Lower lobe of right lung (tissue), 2 donors: Measurements from ENCODE around the gene HDGFL1. TPM values are rescaled to one million over a fixed set of nuclear protein-coding genes. Genes with fewer than 3 reads are reported as not detected.

ENCODE experiments used
- ATAC-seq, 2 donors: fragments of 200-7000 bp; cut with Tn5 transposase; one replicate each; pipeline ENCODE4 v1.9.1; 2020 to 2022; ENCODE audit warnings: mild to moderate bottlenecking in 2 of 2, moderate library complexity in 2 of 2
- DNase-seq: peaks from one replicate; pipeline ENCODE4 v3.0.0-alpha.2; 2020
- H3K27ac ChIP-seq: fragments of 200-600 bp; one replicate; pipeline ENCODE4 v1.8.0; 2022
- H3K27me3 ChIP-seq: fragments of 200-600 bp; one replicate; pipeline ENCODE4 v1.8.0; 2022; ENCODE audit warnings: low read depth
- H3K36me3 ChIP-seq: fragments of 200-600 bp; one replicate; pipeline ENCODE4 v1.8.0; 2022; ENCODE audit warnings: mild to moderate bottlenecking
- H3K4me1 ChIP-seq: fragments of 200-600 bp; one replicate; pipeline ENCODE4 v1.8.0; 2022
- H3K4me3 ChIP-seq: fragments of 200-600 bp; one replicate; pipeline ENCODE4 v1.8.0; 2022; ENCODE audit warnings: mild to moderate bottlenecking
- H3K9me3 ChIP-seq: fragments of 200-600 bp; one replicate; pipeline ENCODE4 v1.8.0; 2022
- intact Hi-C: fragments of 100-400 bp; cut with DNase I; formaldehyde crosslinking; loops from one replicate; pipeline ENCODE4 v1.11.0; 2022
- long read RNA-seq: library from polyadenylated mRNA; unstranded; transcript quantifications from one replicate; pipeline ENCODE4 v2.0.0, GENCODE V29; 2021
- total RNA-seq: library from RNA; stranded (reverse); fragmentation: NEBNext Ultra II Directional; extraction: Animal tissue kit (Norgen Biotek cat#: 25700); gene quantifications from one replicate; pipeline ENCODE4 v1.2.1, GENCODE V29; 2021
- TF ChIP-seq, protein P1 (sequence below): fragments of 200-600 bp; IDR thresholded peaks from one replicate; pipeline ENCODE4 v1.8.0; 2022; ENCODE audit warnings: antibody characterized with exemption, mild to moderate bottlenecking
- donor health status: DM: no; HTN: yes; CAD: no; lungs with severe emphysema.

HDGFL1 gene
- not detected for total RNA-seq
- long read RNA-seq: 0 reads

DNA sequence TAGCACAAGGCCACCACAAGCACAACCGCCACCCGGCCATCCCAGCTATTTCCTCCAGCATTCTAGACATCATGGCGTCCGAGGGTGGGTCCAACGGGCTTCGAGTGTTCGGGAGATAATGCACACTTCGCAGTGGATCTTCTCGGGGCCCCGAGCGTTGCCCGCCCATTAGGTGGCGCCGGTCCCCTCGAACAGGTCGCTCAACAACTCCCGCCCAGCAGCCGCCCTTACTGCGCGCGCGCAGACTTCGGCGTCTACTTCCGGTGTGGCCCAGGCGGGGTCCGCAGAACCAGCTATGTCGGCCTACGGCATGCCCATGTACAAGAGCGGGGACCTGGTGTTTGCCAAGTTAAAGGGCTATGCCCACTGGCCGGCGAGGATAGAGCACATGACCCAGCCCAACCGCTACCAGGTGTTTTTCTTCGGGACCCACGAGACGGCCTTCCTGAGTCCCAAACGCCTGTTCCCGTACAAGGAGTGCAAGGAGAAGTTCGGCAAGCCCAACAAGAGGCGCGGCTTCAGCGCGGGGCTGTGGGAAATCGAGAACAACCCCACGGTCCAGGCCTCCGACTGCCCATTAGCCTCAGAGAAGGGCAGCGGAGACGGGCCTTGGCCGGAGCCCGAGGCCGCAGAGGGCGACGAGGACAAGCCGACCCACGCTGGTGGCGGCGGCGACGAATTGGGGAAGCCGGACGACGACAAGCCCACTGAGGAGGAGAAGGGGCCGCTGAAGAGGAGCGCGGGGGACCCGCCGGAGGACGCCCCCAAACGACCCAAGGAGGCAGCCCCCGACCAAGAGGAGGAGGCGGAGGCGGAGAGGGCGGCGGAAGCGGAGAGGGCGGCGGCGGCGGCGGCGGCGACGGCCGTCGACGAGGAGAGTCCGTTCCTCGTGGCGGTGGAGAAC lies at the start of gene HDGFL1:
Gene HDGFL1 (plus strand): TSS at position 286 of the 904 bp plus-strand sequence. CDS start 10 bp downstream, at position 296.
- H3K27me3 ChIP-seq: no peaks in the 10 kb centered on the region
- ATAC-seq: peak in 1 of 2 donors; percentile 39
- no peak within 1 kb of the TSS for H3K27ac ChIP-seq
- peak; percentile 37 for DNase-seq
- H3K4me3 ChIP-seq: no peak within 1 kb of the TSS
- no peaks in the 10 kb centered on the region for H3K4me1 ChIP-seq
- H3K9me3 ChIP-seq: no peaks in the 10 kb centered on the region
- TF ChIP-seq, protein P1, sequence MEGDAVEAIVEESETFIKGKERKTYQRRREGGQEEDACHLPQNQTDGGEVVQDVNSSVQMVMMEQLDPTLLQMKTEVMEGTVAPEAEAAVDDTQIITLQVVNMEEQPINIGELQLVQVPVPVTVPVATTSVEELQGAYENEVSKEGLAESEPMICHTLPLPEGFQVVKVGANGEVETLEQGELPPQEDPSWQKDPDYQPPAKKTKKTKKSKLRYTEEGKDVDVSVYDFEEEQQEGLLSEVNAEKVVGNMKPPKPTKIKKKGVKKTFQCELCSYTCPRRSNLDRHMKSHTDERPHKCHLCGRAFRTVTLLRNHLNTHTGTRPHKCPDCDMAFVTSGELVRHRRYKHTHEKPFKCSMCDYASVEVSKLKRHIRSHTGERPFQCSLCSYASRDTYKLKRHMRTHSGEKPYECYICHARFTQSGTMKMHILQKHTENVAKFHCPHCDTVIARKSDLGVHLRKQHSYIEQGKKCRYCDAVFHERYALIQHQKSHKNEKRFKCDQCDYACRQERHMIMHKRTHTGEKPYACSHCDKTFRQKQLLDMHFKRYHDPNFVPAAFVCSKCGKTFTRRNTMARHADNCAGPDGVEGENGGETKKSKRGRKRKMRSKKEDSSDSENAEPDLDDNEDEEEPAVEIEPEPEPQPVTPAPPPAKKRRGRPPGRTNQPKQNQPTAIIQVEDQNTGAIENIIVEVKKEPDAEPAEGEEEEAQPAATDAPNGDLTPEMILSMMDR: no peak
- intact Hi-C loops: no loop called here
- H3K36me3 ChIP-seq: no peaks in the 10 kb centered on the region

GRCh38 chr6:22521035-22521434 lies 48.3 kb upstream of the HDGFL1 start:
- DNase-seq (no peak), ATAC-seq (no peak)
- Histone ChIP-seq H3K9me3 (no peaks in the 10 kb centered on the region), H3K27ac (no peak overlapping the region), H3K27me3 (no peaks in the 10 kb centered on the region), H3K4me1 (no peaks in the 10 kb centered on the region), H3K4me3 (no peak overlapping the region), H3K36me3 (no peaks in the 10 kb centered on the region)
- TF ChIP-seq, protein P1: no peak
- intact Hi-C loops: no loop called here

GRCh38 chr6:22526736-22527135 lies 42.6 kb upstream of the HDGFL1 start:
- Histone ChIP-seq H3K4me3 (no peak overlapping the region), H3K36me3 (no peaks in the 10 kb centered on the region), H3K27ac (no peak overlapping the region), H3K9me3 (no peaks in the 10 kb centered on the region), H3K4me1 (no peaks in the 10 kb centered on the region), H3K27me3 (no peaks in the 10 kb centered on the region)
- TF ChIP-seq, protein P1: no peak
- ATAC-seq (no peak), DNase-seq (no peak)
- intact Hi-C loops: no loop called here

GRCh38 chr6:22529866-22530265 lies 39.5 kb upstream of the HDGFL1 start:
- H3K4me1 ChIP-seq: no peaks in the 10 kb centered on the region
- H3K4me3 ChIP-seq: no peak overlapping the region
- intact Hi-C loops: no loop called here
- no peaks in the 10 kb centered on the region for H3K27me3 ChIP-seq
- TF ChIP-seq, protein P1: no peak
- H3K9me3 ChIP-seq: no peaks in the 10 kb centered on the region
- H3K36me3 ChIP-seq: no peaks in the 10 kb centered on the region
- no peak overlapping the region for H3K27ac ChIP-seq
- DNase-seq: no peak
- no peak for ATAC-seq

DNA sequence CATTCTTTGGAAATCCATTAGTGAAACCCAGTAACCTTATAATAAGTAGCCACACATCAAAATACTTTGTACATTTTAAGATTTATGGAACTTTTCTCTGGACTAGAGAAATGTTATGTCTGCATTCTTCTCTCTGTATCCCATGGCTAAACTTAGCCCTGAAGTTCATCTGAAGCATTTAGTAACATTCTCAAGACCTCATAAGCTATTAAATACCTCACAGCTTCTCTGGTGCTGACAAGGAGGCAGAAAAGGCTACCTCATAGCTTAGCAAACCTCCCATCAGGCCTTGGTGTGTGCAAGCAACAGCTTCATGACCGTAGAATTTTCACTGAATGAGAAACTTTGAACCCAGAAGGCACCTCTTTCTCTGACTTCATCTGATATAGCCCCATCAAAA lies 38.9 kb upstream of the HDGFL1 start:
- ATAC-seq (no peak), DNase-seq (no peak)
- H3K36me3 ChIP-seq: no peaks in the 10 kb centered on the region
- H3K4me3 ChIP-seq: no peak overlapping the region
- no peaks in the 10 kb centered on the region for H3K9me3 ChIP-seq
- H3K27ac ChIP-seq: no peak overlapping the region
- TF ChIP-seq, protein P1: no peak
- H3K27me3 ChIP-seq: no peaks in the 10 kb centered on the region
- H3K4me1 ChIP-seq: no peaks in the 10 kb centered on the region
- intact Hi-C loops: no loop called here
